HG03432 (cell line): ENCODE results near the gene IL20RB.
A peak's percentile ranks its signal among the peaks of the same experiment; 100 is the strongest.

Experiments
- ATAC-seq: cut with Tn5 transposase; IDR thresholded peaks from one replicate; pipeline ENCODE4 v1.9.1; 2021; ENCODE audit warnings: mild to moderate bottlenecking, moderate library complexity; ENCODE audit not compliant: unreplicated experiment

Gene IL20RB, protein sequence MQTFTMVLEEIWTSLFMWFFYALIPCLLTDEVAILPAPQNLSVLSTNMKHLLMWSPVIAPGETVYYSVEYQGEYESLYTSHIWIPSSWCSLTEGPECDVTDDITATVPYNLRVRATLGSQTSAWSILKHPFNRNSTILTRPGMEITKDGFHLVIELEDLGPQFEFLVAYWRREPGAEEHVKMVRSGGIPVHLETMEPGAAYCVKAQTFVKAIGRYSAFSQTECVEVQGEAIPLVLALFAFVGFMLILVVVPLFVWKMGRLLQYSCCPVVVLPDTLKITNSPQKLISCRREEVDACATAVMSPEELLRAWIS

DNA sequence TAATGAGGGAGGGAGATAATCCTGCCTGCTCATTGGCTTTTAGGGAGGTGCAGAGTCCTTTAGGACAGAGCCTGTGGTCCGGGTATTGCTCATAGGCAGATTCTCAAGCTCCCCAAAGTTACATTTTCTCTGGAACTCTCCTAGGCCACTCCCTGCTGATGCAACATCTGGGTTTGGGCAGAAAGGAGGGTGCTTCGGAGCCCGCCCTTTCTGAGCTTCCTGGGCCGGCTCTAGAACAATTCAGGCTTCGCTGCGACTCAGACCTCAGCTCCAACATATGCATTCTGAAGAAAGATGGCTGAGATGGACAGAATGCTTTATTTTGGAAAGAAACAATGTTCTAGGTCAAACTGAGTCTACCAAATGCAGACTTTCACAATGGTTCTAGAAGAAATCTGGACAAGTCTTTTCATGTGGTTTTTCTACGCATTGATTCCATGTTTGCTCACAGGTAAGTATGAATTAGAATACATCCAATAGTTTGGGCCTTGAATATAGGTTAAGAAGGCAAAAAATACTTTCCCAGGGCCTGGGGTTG lies at the start of gene IL20RB:
IL20RB (plus strand) TSS at position 233 of the 538 bp plus-strand sequence; CDS start at position 364, 131 bp downstream.
- ATAC-seq, result no peak

- ATAC-seq, result no peak
Observed at GRCh38 chr3:136908297-136908696, 49.5 kb upstream of the IL20RB start.

DNA sequence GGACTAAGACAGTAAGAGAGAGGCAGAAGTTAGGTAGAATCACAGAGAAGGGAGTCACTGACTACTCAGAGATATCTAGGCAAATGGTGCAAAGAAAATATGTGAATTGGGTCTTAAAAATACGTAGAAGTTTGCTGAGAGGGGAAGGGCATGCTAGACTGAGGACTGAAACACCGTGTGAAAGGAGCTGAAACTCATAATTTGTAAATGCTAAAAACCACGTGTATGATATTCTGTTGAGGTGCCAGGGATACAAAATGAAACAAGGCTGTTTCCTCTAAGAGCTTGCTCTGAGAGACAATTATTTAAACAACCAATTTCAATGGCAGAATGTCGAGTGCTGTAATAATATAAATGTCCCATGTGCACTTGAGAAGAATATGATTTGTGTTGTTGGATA lies 48.6 kb upstream of the IL20RB start:
- ATAC-seq, result no peak

GRCh38 chr3:136910697-136911096 lies 47.1 kb upstream of the IL20RB start:
- no peak for ATAC-seq

- no peak for ATAC-seq
Observed at GRCh38 chr3:136913168-136913567, 44.6 kb upstream of the IL20RB start.

- no peak for ATAC-seq
Observed at GRCh38 chr3:136914739-136915138, 43.0 kb upstream of the IL20RB start.

DNA sequence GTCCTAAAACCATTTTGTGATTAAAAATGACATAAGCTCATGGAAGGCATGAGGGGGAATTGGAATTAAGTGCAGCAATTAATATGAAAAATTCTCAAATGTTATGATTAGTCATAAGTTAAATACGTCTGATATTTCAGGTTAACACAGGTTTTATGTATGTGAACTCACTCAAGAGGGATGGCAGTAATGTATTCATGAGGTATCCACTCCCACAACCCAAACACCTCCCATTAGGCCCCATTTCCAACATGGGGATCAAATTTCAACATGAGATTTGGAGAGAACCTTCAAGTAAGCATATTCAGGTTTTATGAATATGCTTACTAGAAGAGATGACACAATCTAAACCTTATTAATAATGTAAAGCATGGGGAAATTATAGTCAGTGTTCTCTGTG lies 41.6 kb upstream of the IL20RB start:
- no peak for ATAC-seq

DNA sequence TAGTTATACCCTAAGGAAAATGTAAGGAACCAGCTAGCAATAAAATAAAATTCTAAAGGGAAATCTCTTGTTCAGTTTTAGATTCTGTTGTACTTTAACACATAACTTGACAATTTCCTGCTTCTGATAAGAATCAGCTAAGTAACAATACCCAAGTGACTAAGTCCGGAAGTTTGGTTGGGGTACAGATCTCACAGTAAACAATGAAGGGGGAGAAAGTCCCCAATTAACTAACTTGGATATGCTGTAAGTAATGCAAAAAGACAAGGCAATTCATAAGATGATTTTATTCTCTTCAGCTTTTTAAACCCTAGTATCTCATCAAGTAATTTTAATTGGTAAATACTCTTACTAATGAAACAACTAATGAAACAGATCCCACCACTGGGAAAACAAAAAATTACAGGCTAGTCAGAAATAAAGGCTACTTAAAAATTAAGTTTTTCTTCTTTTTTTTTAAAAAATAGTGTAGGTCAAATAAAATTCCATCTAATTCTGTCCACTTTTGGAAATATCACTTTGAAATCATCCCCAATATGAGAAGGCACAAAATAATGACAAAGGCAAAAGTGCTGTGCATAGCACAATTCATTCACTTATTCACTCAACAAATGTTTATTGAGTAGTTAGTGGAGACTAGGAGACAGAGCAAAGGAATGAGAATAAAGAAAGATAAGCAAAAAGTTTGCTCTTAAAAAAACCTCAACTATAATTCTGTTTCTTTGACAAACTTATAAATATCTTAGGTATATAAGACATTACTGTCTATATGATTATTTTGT lies 37.8 kb upstream of the IL20RB start:
- no peak for ATAC-seq

DNA sequence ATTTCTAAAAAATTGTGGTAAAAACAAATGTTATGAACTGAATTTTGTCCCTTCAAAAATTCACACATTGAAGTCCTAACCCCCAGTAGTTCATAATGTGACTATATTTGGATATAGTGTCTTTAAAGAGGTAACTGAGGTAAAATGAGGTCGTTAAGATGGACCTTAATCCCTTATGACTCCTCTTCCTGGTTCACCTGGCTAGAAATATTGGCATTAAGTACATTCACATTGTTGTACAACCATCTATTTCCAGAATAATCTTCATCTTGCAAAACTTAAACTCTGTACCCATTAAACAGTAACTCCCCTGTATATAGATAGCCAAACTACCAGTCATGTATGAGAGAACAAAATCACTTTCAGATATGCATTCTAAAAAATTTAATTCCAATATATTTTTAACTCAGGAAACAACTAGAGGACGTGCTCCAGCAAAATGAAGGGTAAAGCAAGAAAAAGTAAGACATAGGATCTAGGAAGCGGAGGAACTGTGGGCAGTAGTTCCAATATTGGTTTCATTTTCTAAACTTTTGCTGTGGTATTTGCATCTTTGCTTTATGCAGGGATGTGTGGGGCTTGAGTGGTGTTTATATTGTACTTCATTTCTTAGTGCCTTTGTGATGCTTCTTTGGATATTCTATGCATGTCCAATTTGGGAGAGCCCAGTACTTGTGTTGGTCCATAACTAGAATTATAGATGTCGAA lies 36.7 kb upstream of the IL20RB start:
- no peak for ATAC-seq

DNA sequence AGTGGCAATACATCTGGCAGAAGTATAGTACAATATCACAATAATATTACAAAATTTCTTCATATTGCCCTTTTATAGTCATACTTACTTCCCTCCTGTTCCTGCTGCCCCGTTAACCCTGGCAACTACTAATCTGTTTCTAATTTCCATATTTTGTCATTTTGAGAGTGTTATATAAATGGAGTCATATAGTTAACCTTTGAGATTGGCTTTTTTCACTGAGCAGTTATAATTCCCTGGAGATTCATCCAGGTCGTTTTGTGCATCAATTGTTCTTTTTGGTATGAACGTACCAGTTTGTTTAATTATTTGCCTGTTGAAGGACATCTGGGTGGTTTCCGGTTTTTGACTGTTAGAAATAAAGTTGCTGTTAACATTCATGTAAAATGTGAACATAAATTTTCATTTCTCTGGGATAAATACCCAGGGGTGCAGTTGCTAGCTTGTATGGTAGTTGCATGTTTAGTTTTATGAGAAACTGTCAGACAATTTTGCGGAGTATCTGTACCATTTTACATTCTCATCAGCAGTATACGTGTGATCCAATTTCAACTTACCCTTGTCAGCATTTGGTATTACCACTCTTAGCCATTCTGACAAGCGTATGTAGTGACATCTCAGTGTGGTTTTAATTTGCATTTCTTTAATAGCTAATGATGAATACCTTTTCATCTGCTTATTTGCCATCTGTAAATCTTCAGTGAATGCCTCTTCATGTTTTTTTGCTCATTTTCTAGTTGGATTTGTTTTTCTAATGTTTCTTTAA lies 32.2 kb upstream of the IL20RB start:
- peak; percentile 73 for ATAC-seq

GRCh38 chr3:136928240-136928639 lies 29.5 kb upstream of the IL20RB start:
- ATAC-seq, result no peak

DNA sequence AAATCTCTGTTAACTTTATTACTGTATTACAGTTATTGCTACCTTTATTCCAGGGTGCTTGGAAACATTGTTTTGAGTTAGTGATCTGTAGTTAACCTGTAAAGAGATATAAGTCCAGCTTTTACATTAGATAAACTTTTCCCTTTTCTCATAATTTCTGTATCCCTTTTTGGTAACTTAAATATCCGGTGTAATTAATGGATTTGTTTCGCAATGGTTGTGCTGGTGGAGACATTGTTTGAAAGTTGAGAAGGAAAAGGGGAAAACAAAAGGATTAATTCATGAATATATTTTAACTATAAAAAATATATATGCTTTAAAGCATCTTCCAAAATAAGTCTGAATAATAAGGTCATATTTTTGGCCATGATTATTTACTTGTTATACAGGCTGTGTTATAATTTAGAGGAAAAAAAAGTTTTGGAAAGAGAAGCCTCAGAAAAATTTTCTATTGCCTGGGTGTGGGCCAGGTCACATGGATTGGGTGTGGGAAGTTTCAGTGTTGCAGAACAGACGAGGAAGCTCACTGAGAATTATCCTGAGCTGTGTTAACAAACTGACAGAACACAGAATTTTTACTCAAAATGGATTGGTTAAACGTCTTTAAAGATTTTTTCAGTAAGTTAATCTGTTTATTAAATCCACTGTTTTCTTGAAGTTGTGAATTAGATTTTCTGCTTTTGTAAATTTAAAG lies 27.7 kb upstream of the IL20RB start:
- no peak for ATAC-seq

GRCh38 chr3:136931606-136932005 lies 26.2 kb upstream of the IL20RB start:
- ATAC-seq, result no peak

- peak; percentile 69 for ATAC-seq
Observed at GRCh38 chr3:136932523-136932922, 25.3 kb upstream of the IL20RB start.

DNA sequence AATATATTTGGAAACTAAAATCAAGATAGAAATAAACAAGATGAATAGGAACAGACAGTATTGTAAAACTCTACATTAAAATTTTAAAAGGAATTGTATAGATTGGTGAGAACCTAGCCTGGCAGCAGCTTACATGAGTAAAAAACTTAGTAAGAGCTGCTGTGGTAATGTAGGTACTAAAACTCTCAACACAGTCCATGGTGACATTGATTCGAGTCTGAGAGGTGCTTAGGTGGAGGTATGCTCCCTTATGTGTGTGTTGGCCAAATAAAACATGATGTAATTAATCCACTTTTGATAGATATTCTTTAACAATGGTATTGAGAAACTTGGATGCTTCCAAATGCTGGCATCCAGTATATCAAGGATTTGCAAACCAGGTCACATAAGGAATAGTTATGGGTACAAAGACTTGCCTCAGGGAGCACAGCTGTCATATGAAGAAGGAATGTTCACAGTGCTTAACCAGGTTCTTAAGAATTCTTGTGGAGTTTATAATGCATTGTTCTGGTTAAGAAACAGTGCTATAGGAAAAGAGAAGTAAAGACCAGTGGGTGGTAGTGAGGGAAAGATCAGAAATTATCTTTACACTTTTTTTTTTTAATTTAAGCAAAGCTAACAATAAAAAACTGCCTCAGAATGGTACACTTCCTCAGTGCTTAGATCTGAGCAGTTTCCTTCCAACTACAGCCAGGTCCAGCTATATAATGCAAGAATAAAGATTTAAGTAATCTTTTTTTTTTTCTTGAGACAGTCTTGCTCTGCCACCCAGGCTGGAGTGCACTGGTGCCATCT lies 24.6 kb upstream of the IL20RB start:
- no peak for ATAC-seq

DNA sequence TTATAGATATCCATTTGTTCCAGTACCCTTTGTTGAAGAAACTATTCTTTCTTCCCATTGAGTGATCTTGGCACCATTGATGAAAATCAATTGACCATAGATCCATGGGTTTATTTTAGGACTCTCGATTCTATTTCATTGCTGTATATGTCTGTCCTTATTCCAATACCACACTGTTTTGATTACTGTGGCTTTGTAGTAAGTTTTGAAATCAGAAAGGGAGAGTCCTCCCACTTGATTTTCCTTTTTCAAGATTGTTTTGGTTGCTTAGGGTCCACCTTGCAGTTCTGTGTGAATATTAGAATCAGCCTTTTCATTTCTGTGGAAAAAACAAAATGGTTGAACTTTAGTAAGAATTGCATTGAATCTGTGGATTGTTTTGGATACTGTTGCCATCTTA lies 20.6 kb upstream of the IL20RB start:
- ATAC-seq, result no peak

DNA sequence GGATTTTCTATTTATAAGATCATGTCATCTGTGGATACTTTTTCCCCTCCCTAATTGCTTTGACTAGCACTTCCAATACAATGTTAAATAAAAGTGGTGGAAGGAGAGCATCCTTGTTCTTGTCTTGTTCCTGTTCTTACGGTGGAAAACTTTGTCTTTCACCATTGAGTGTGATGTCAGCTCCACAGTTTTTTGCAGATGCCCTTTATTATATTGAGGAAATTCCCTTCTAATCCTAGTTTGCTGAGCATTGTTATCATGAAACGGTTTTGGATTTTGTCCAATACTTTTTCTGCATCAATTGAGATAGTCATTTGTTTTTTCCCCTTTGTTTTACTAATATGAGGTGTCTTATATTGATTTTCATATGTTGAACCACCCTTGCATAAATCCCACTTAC lies 19.9 kb upstream of the IL20RB start:
- no peak for ATAC-seq

DNA sequence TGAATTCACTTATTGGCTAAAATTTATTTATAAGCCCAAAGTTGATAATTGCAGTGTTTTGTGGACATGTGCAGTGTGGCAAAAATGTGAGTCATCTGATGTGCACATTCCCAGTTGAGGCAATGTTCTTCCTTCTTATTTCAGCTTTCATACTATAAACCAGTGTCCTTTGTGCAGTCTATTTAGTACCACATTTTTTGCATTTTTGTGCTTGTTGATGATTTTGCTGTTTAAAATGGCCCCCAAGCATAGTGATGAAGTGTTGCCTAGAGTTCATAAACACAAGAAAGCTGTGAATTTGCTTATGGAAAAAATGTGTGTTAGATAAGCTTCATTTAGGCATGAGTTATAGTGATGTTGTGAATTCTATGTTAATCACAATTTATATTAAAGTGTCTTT lies 19.4 kb upstream of the IL20RB start:
- no peak for ATAC-seq

- ATAC-seq, result no peak
Observed at GRCh38 chr3:136939489-136939888, 18.3 kb upstream of the IL20RB start.
